Gastrocnemius medialis (tissue), 4 donors: ENCODE measurements around the gene CDH4.

ENCODE experiments used
- POLR2A ChIP-seq, 2 donors: fragments of 450-650 bp; IDR thresholded peaks; one replicate each; pipeline ENCODE4 v1.6.1; 2017; ENCODE audit warnings: antibody characterized with exemption in 2 of 2, mild to moderate bottlenecking in 2 of 2, moderate library complexity in 2 of 2
- TF ChIP-seq, protein P1 (sequence below), 5 experiments: fragments of 450-650 bp in 3 of 5; fragments of 200-600 bp in 2 of 5; sonication (generic) in 2 of 5; IDR thresholded peaks in 4 of 5; conservative IDR thresholded peaks in 1 of 5; 1 replicate in 4 of 5; 2 replicates in 1 of 5; pipeline ENCODE4 v1.5.1; 2016 to 2019; ENCODE audit warnings: antibody characterized with exemption in 5 of 5, mild to moderate bottlenecking in 3 of 5, moderate library complexity in 3 of 5

DNA sequence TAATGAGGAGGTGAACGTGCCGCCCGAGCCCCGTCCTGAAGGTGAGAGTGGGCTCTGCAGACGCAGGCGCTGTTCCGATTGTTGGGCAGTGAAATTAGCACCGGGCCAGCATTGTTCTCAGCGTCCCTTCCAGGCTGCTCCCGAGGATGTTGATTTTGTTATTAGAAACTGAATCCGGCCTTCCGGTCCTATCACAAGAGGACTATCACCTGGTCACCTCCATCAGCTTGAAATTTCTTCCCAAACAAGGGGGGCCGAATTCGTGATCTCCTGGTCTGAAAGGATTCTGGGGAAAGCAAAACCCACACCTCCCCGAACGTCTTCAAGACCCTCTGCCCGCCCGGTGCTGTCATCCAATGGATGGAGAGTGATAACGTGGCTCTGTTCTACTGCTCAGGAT, 627.6 kb downstream of the CDH4 start:
- no peak for TF ChIP-seq POLR2A (IDR thresholded peaks at IDR 0.05)
- TF ChIP-seq, protein P1, sequence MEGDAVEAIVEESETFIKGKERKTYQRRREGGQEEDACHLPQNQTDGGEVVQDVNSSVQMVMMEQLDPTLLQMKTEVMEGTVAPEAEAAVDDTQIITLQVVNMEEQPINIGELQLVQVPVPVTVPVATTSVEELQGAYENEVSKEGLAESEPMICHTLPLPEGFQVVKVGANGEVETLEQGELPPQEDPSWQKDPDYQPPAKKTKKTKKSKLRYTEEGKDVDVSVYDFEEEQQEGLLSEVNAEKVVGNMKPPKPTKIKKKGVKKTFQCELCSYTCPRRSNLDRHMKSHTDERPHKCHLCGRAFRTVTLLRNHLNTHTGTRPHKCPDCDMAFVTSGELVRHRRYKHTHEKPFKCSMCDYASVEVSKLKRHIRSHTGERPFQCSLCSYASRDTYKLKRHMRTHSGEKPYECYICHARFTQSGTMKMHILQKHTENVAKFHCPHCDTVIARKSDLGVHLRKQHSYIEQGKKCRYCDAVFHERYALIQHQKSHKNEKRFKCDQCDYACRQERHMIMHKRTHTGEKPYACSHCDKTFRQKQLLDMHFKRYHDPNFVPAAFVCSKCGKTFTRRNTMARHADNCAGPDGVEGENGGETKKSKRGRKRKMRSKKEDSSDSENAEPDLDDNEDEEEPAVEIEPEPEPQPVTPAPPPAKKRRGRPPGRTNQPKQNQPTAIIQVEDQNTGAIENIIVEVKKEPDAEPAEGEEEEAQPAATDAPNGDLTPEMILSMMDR (IDR thresholded peaks at IDR 0.05 in 4 of 5, conservative IDR thresholded peaks at IDR 0.05 in 1 of 5), result no peak
